SU-DHL-6 (cell line): Measurements from ENCODE around the gene CLIC5.

Source experiments
- EZH2phosphoT487 ChIP-seq: fragments of 200-600 bp; sonication (generic), shearing (Covaris generic); conservative IDR thresholded peaks from 2 replicates; pipeline ENCODE4 v1.6.1; 2018; ENCODE audit warnings: mild to moderate bottlenecking, antibody characterized with exemption, low read length, moderate library complexity, mixed read lengths
- TF ChIP-seq, protein P1 (sequence below): fragments of 200-600 bp; sonication (generic); IDR thresholded peaks from one replicate; pipeline ENCODE4 v1.5.1; 2017; ENCODE audit warnings: antibody characterized with exemption, mild to moderate bottlenecking, low read length, moderate library complexity; ENCODE audit not compliant: insufficient read depth, poor library complexity, severe bottlenecking

DNA sequence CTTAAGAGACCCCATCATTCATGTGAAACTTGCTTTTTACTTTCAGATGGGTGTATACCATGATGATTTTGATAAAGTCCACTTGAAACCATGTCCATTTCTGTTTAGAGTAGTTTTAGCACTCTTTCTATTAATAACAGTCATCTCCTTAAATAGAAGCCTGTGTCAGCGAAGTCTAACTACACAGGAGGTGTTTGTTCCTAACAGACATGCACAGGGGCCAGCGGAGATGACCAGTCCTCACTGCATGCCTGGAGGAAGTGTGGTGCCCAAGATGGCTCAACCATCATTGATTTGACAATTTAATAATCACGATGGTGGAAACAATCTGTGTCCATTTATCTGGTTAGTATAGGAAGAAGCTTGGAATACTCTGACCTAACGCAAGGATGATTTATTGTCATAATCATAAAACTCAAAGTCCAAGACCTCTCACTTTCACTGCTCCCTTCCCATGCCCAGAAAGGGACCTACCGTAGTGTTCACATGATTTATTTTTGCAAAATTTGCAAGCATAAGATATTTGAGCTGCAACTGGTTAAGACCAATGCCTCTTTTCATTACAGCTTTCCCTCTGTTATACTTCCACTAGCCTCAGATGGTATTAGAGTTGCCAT, 31.0 kb upstream of the CLIC5 start:
- TF ChIP-seq, protein P1, sequence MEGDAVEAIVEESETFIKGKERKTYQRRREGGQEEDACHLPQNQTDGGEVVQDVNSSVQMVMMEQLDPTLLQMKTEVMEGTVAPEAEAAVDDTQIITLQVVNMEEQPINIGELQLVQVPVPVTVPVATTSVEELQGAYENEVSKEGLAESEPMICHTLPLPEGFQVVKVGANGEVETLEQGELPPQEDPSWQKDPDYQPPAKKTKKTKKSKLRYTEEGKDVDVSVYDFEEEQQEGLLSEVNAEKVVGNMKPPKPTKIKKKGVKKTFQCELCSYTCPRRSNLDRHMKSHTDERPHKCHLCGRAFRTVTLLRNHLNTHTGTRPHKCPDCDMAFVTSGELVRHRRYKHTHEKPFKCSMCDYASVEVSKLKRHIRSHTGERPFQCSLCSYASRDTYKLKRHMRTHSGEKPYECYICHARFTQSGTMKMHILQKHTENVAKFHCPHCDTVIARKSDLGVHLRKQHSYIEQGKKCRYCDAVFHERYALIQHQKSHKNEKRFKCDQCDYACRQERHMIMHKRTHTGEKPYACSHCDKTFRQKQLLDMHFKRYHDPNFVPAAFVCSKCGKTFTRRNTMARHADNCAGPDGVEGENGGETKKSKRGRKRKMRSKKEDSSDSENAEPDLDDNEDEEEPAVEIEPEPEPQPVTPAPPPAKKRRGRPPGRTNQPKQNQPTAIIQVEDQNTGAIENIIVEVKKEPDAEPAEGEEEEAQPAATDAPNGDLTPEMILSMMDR: no peak
- TF ChIP-seq EZH2phosphoT487: no peak
